ENCODE measurements around the gene MACROH2A1. TPM values are rescaled to one million over a fixed set of nuclear protein-coding genes. Genes with fewer than 3 reads are reported as not detected.

The MACROH2A1 gene
- total and polyA plus RNA-seq, 2 of the 4 experiments (the other 2 are of a cell fraction) = 122 to 126 TPM

DNA sequence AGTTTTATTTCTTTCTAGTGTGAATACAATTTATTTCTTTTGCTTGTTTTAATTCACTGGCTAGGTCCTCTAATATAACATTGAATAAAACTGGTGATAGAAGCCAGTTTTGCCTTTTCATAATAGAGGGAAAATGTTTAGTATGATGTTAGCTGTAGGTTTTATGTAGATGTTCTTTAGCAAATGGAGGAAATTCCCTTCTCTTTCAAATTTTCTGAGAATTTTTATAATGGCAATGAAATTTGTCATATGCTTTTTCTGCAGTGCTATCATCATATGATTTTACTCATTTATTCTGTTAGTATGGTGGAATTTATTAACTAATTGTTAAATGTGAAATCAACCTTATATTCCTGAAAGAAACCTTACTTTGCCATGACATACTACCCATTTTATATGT is 18.1 kb upstream of the MACROH2A1 start:
- Histone ChIP-seq H4K8ac (ENCODE audit: low read depth in 2 of 2, low read length in 2 of 2) (no peak overlapping the region), H2BK5ac (ENCODE audit: low read depth, low read length, poor library complexity, severe bottlenecking) (no peak overlapping the region), H2BK15ac (ENCODE audit: low read depth, low read length) (no peak overlapping the region), H4K91ac (ENCODE audit: insufficient read depth, low read depth, low read length) (no peak overlapping the region), H2AK5ac (ENCODE audit: low read depth, low read length) (no peak overlapping the region), H3K4ac (ENCODE audit: low read depth, low read length) (no peak overlapping the region), H3K4me2 (ENCODE audit: low read depth, low read length) (no peak overlapping the region), H3K9me3 (ENCODE audit: control insufficient read depth, insufficient read depth, low read length) (peaks cover 2% of the 10 kb centered on the region), H3K18ac (ENCODE audit: low read depth, low read length) (no peak overlapping the region), H3K36me3 (ENCODE audit: control insufficient read depth, insufficient read depth, low read length) (no peaks in the 10 kb centered on the region), H3K4me1 (ENCODE audit: control insufficient read depth, insufficient read depth, low read length) (no peaks in the 10 kb centered on the region), H4K5ac (ENCODE audit: low read depth, low read length) (no peak overlapping the region), H3K4me3 (ENCODE audit: insufficient read depth, low read depth, low read length) (no peak overlapping the region), H2AK9ac (replicated peaks; ENCODE audit: low read depth, low read length, poor library complexity) (no peak overlapping the region), H3K56ac (ENCODE audit: extremely low read depth, insufficient read depth, low read length) (no peak overlapping the region), H3K14ac (replicated peaks; ENCODE audit: low read depth, low read length) (no peak overlapping the region), H2AFZ (replicated peaks; ENCODE audit: low read length, poor library complexity) (no peak overlapping the region), H3K23ac (ENCODE audit: low read depth, low read length) (no peak overlapping the region), H3K79me1 (ENCODE audit: low read depth in 1 of 2, low read length in 2 of 2) (no peaks in the 10 kb centered on the region), H3K27ac (ENCODE audit: insufficient read depth, low read length) (no peak overlapping the region), H3K9me1 (ENCODE audit: insufficient read depth, low read length) (no peaks in the 10 kb centered on the region), H3K27me3 (ENCODE audit: control insufficient read depth, insufficient read depth, low read length) (peaks cover 14% of the 10 kb centered on the region), H2BK20ac (ENCODE audit: low read depth, low read length) (no peak overlapping the region), H3K9ac (ENCODE audit: low read depth, low read length) (no peak overlapping the region), H2BK120ac (ENCODE audit: low read depth, low read length) (no peak overlapping the region), H4K20me1 (ENCODE audit: insufficient read depth, low read length) (no peaks in the 10 kb centered on the region)
- BruUV-seq (replicated peaks) = no TSS peak
- ChIA-PET CTCF (interaction anchor here (1.0 kb wide), 1 partner anchor 9 kb away, joined by 3 read pairs; no protein-coding TSS in a partner anchor), POLR2A (ENCODE audit: unreplicated experiment) (no interaction called here)
- ATAC-seq (ENCODE audit: low read depth) (no peak), DNase-seq (no peak)
- dilution Hi-C loops (cut with HindIII; ENCODE audit: low sequenced_read_pairs, unreplicated experiment) = no loop called here
- in situ Hi-C loops (cut with MboI; ENCODE audit: low sequenced_read_pairs) = no loop called here
- intact Hi-C loops (cut with micrococcal nuclease) = no loop called here
- no peak for TF ChIP-seq SMC3 (IDR thresholded peaks at IDR 0.05; ENCODE audit: low read depth, low read length)
- no peak for TF ChIP-seq CEBPB (IDR thresholded peaks at IDR 0.05; ENCODE audit: low read depth, low read length)
- TF ChIP-seq, protein P1, sequence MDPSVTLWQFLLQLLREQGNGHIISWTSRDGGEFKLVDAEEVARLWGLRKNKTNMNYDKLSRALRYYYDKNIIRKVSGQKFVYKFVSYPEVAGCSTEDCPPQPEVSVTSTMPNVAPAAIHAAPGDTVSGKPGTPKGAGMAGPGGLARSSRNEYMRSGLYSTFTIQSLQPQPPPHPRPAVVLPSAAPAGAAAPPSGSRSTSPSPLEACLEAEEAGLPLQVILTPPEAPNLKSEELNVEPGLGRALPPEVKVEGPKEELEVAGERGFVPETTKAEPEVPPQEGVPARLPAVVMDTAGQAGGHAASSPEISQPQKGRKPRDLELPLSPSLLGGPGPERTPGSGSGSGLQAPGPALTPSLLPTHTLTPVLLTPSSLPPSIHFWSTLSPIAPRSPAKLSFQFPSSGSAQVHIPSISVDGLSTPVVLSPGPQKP (IDR thresholded peaks at IDR 0.05; ENCODE audit: borderline replicate concordance, low read depth, low read length) = no peak
- TF ChIP-seq RCOR1 (IDR thresholded peaks at IDR 0.05; ENCODE audit: insufficient replicate concordance, low read length) = no peak
- no peak for TF ChIP-seq MAZ (IDR thresholded peaks at IDR 0.05; ENCODE audit: borderline replicate concordance, low read depth, low read length)
- no peak for TF ChIP-seq FOS (IDR thresholded peaks at IDR 0.05; ENCODE audit: low read depth, low read length)
- TF ChIP-seq, protein P2, sequence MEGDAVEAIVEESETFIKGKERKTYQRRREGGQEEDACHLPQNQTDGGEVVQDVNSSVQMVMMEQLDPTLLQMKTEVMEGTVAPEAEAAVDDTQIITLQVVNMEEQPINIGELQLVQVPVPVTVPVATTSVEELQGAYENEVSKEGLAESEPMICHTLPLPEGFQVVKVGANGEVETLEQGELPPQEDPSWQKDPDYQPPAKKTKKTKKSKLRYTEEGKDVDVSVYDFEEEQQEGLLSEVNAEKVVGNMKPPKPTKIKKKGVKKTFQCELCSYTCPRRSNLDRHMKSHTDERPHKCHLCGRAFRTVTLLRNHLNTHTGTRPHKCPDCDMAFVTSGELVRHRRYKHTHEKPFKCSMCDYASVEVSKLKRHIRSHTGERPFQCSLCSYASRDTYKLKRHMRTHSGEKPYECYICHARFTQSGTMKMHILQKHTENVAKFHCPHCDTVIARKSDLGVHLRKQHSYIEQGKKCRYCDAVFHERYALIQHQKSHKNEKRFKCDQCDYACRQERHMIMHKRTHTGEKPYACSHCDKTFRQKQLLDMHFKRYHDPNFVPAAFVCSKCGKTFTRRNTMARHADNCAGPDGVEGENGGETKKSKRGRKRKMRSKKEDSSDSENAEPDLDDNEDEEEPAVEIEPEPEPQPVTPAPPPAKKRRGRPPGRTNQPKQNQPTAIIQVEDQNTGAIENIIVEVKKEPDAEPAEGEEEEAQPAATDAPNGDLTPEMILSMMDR (conservative IDR thresholded peaks at IDR 0.05; ENCODE audit: low read depth, low read length) = no peak
- TF ChIP-seq RFX5 (IDR thresholded peaks at IDR 0.05; ENCODE audit: low read depth, low read length) = no peak
- TF ChIP-seq MAFK (IDR thresholded peaks at IDR 0.05; ENCODE audit: low read depth, low read length) = no peak
- TF ChIP-seq MXI1 (IDR thresholded peaks at IDR 0.05; ENCODE audit: borderline replicate concordance, low read depth, low read length) = no peak

Measured in IMR-90 (cell line).